ENCODE results near the gene PRDM4. TPM values are rescaled to one million over a fixed set of nuclear protein-coding genes. Genes with fewer than 3 reads are reported as not detected.

PRDM4 gene
- polyA plus RNA-seq, 3 donors = 6.5 to 16.4 (median 7.0) TPM

GRCh38 chr12:107774349-107775029 lies 13.6 kb upstream of the PRDM4 start, which contains the start of gene ASCL4:
ASCL4 (plus strand) TSS chr12:107774704; CDS start chr12:107775219, 515 bp downstream.
- Mint-ChIP-seq H3K36me3 (peaks cover 0 to 5% of the 10 kb centered on the region in 2 donors), H3K4me1 (peaks cover 31% of the 10 kb centered on the region), H3K27me3 (ENCODE audit: low read depth in 3 of 3) (peaks cover 48 to 53% (median 50%) of the 10 kb centered on the region in 3 donors), H3K9me3 (peaks cover 0 to 16% (median 3%) of the 10 kb centered on the region in 7 donors), H3K4me3 (peak within 1 kb of the TSS; percentile 63 to 84), H3K27ac (peak within 1 kb of the TSS in 1 of 7 donors; percentile 16)
- Histone ChIP-seq H3K9ac (ENCODE audit: insufficient read depth, low read length, poor library complexity, severe bottlenecking) (no peak within 1 kb of the TSS), H3K4me1 (ENCODE audit: control insufficient read depth in 1 of 2, insufficient read depth in 2 of 2, low read length in 2 of 2) (peaks cover 32 to 33% of the 10 kb centered on the region in 2 donors), H3K4me3 (replicated peaks in 1 of 3; ENCODE audit: low read depth in 2 of 3, low read length in 3 of 3) (peak within 1 kb of the TSS; percentile 3 to 72 (median 5)), H3K4me2 (replicated peaks; ENCODE audit: extremely low read depth, low read length, poor library complexity, severe bottlenecking) (peak within 1 kb of the TSS; percentile 83), H3K27me3 (ENCODE audit: control insufficient read depth in 2 of 2, insufficient read depth in 2 of 2, low read length in 2 of 2) (peaks cover 40 to 54% of the 10 kb centered on the region in 2 donors), H3K9me3 (replicated peaks in 1 of 2; ENCODE audit: control insufficient read depth in 1 of 2, insufficient read depth in 1 of 2, low read length in 2 of 2) (peaks cover 0 to 6% of the 10 kb centered on the region in 2 donors), H3K79me2 (ENCODE audit: insufficient read depth, low read length) (no peaks in the 10 kb centered on the region), H3K36me3 (replicated peaks in 1 of 2; ENCODE audit: control insufficient read depth in 1 of 2, insufficient read depth in 2 of 2, low read length in 2 of 2) (no peaks in the 10 kb centered on the region), H4K20me1 (ENCODE audit: insufficient read depth, low read length) (no peaks in the 10 kb centered on the region), H3K27ac (ENCODE audit: low read depth in 1 of 2, low read length in 2 of 2) (no peak within 1 kb of the TSS), H2AFZ (ENCODE audit: insufficient read depth, low read depth, low read length, poor library complexity, severe bottlenecking) (peak within 1 kb of the TSS; percentile 76)
- no peak for TF ChIP-seq CTCF (IDR thresholded peaks at IDR 0.05)
- no peak for DNase-seq
- WGBS (ENCODE audit: insufficient coverage) = 53% methylated on average over 4 of the region's 13 CpGs
- intact Hi-C loops (cut with micrococcal nuclease) = no loop called here

GRCh38 chr12:107767466-107767865 lies 6.5 kb upstream of the PRDM4 start:
- no peak overlapping the region for H3K27ac Mint-ChIP-seq
- H3K4me2 ChIP-seq (replicated peaks; ENCODE audit: extremely low read depth, low read length, poor library complexity, severe bottlenecking) = no peak overlapping the region

More at GRCh38 chr12:107767466-107767865, 6.5 kb upstream of the PRDM4 start:
- Mint-ChIP-seq H3K27me3 (ENCODE audit: low read depth in 3 of 3) (peaks cover 6 to 17% (median 13%) of the 10 kb centered on the region in 3 donors), H3K4me3 (no peak overlapping the region), H3K36me3 (no peaks in the 10 kb centered on the region), H3K9me3 (peaks cover 0 to 6% (median 2%) of the 10 kb centered on the region in 7 donors), H3K4me1 (no peaks in the 10 kb centered on the region)
- Histone ChIP-seq H3K9me3 (replicated peaks in 1 of 2; ENCODE audit: control insufficient read depth in 1 of 2, insufficient read depth in 1 of 2, low read length in 2 of 2) (no peaks in the 10 kb centered on the region), H3K27me3 (ENCODE audit: control insufficient read depth in 2 of 2, insufficient read depth in 2 of 2, low read length in 2 of 2) (peaks cover 0 to 8% of the 10 kb centered on the region in 2 donors), H3K4me3 (replicated peaks in 1 of 3; ENCODE audit: low read depth in 2 of 3, low read length in 3 of 3) (no peak overlapping the region), H3K9ac (ENCODE audit: insufficient read depth, low read length, poor library complexity, severe bottlenecking) (no peak overlapping the region), H2AFZ (ENCODE audit: insufficient read depth, low read depth, low read length, poor library complexity, severe bottlenecking) (no peak overlapping the region), H3K4me1 (ENCODE audit: control insufficient read depth in 1 of 2, insufficient read depth in 2 of 2, low read length in 2 of 2) (no peaks in the 10 kb centered on the region), H3K79me2 (ENCODE audit: insufficient read depth, low read length) (no peaks in the 10 kb centered on the region), H4K20me1 (ENCODE audit: insufficient read depth, low read length) (no peaks in the 10 kb centered on the region), H3K36me3 (replicated peaks in 1 of 2; ENCODE audit: control insufficient read depth in 1 of 2, insufficient read depth in 2 of 2, low read length in 2 of 2) (no peaks in the 10 kb centered on the region), H3K27ac (ENCODE audit: low read depth in 1 of 2, low read length in 2 of 2) (no peak overlapping the region)
- TF ChIP-seq CTCF (IDR thresholded peaks at IDR 0.05) = no peak
- 100% methylated on average over 1 of the region's 5 CpGs for WGBS (ENCODE audit: insufficient coverage)
- DNase-seq = no peak
- intact Hi-C loops (cut with micrococcal nuclease) = loop anchor here in 1 of 2 donors (10.0 kb wide), 1 partner anchor 117 kb away; no protein-coding TSS in a partner anchor

All from CD14-positive monocyte (primary cell).